Measurements from ENCODE around the gene SRSF3. TPM values are rescaled to one million over a fixed set of nuclear protein-coding genes. Genes with fewer than 3 reads are reported as not detected.

Gene SRSF3
- 100 to 1,000 TPM; 170 to 190 TPM for total RNA-seq
- long read RNA-seq, donor 1, full-length matches to known transcripts = 89 of 98 reads
- long read RNA-seq, donor 1, partial matches to known transcripts = 5 of 98 reads
- long read RNA-seq, donor 1, other reads (novel, unspliced or antisense) = 4 of 98 reads
- long read RNA-seq, donor 2, full-length matches to known transcripts = 677 of 701 reads
- long read RNA-seq, donor 2, partial matches to known transcripts = 12 of 701 reads
- long read RNA-seq, donor 2, other reads (novel, unspliced or antisense) = 12 of 701 reads

GRCh38 chr6:36594029-36594815, at the start of gene SRSF3:
SRSF3 (plus strand) TSS chr6:36594362; CDS start chr6:36596763, 2,401 bp downstream.
- DNase-seq (ENCODE audit: low spot score) = peak; percentile 99
- intact Hi-C loops (cut with DNase I) = no loop called here

- intact Hi-C loops (cut with DNase I) = loop anchor here in 1 of 2 donors (5.0 kb wide), 1 partner anchor 51 kb away; no protein-coding TSS in a partner anchor
- no peak for DNase-seq (ENCODE audit: low spot score)
Measured at GRCh38 chr6:36545767-36546307, 48.3 kb upstream of the SRSF3 start.

GRCh38 chr6:36546308-36546919, 47.7 kb upstream of the SRSF3 start:
- no peak for DNase-seq (ENCODE audit: low spot score)
- intact Hi-C loops (cut with DNase I) = loop anchor here in 1 of 2 donors (5.0 kb wide), 1 partner anchor 51 kb away; no protein-coding TSS in a partner anchor

- peak; percentile 98 for DNase-seq (ENCODE audit: low spot score)
- intact Hi-C loops (cut with DNase I) = loop anchor here in 1 of 2 donors (5.0 kb wide), 1 partner anchor 50 kb away; no protein-coding TSS in a partner anchor
Measured at GRCh38 chr6:36546920-36547645, 47.1 kb upstream of the SRSF3 start, which contains the start of gene STK38. STK38 (minus strand) TSS chr6:36547479; CDS start chr6:36540202, 7,277 bp downstream.

GRCh38 chr6:36547646-36548400, 46.3 kb upstream of the SRSF3 start:
- DNase-seq (ENCODE audit: low spot score) = no peak
- intact Hi-C loops (cut with DNase I) = loop anchor here in 1 of 2 donors (5.0 kb wide), 1 partner anchor 49 kb away; no protein-coding TSS in a partner anchor

GRCh38 chr6:36548401-36548743, 45.8 kb upstream of the SRSF3 start:
- intact Hi-C loops (cut with DNase I) = loop anchor here in 1 of 2 donors (5.0 kb wide), 1 partner anchor 49 kb away; no protein-coding TSS in a partner anchor
- no peak for DNase-seq (ENCODE audit: low spot score)

GRCh38 chr6:36550473-36551000, 43.6 kb upstream of the SRSF3 start:
- intact Hi-C loops (cut with DNase I) = no loop called here
- DNase-seq (ENCODE audit: low spot score) = no peak

GRCh38 chr6:36555750-36556252, 38.4 kb upstream of the SRSF3 start:
- no peak for DNase-seq (ENCODE audit: low spot score)
- intact Hi-C loops (cut with DNase I) = no loop called here

- intact Hi-C loops (cut with DNase I) = no loop called here
- DNase-seq (ENCODE audit: low spot score) = no peak
Measured at GRCh38 chr6:36556281-36556680, 37.9 kb upstream of the SRSF3 start.

- intact Hi-C loops (cut with DNase I) = no loop called here
- DNase-seq (ENCODE audit: low spot score) = no peak
Measured at GRCh38 chr6:36559011-36559793, 35.0 kb upstream of the SRSF3 start.

GRCh38 chr6:36560822-36561221, 33.3 kb upstream of the SRSF3 start:
- intact Hi-C loops (cut with DNase I) = no loop called here
- DNase-seq (ENCODE audit: low spot score) = no peak

GRCh38 chr6:36563237-36563927, 30.8 kb upstream of the SRSF3 start:
- intact Hi-C loops (cut with DNase I) = no loop called here
- no peak for DNase-seq (ENCODE audit: low spot score)

- DNase-seq (ENCODE audit: low spot score) = no peak
- intact Hi-C loops (cut with DNase I) = no loop called here
Measured at GRCh38 chr6:36563928-36564284, 30.3 kb upstream of the SRSF3 start.

GRCh38 chr6:36566418-36566905, 27.7 kb upstream of the SRSF3 start:
- intact Hi-C loops (cut with DNase I) = no loop called here
- no peak for DNase-seq (ENCODE audit: low spot score)

- intact Hi-C loops (cut with DNase I) = no loop called here
- no peak for DNase-seq (ENCODE audit: low spot score)
Measured at GRCh38 chr6:36570264-36570663, 23.9 kb upstream of the SRSF3 start.

Measured in posterior vena cava (tissue), 2 donors.